Colonic mucosa (tissue), 4 donors: ENCODE measurements around the gene ADAT3. TPM values are rescaled to one million over a fixed set of nuclear protein-coding genes. Genes with fewer than 3 reads are reported as not detected.
A peak's percentile ranks its signal among the peaks of the same experiment; 100 is the strongest.
"Not testable (repeated sequence)": the region's sequence is repeated elsewhere in the genome, so short reads cannot be mapped to it uniquely, and the experiment has no call there.

ENCODE experiments used
- DNase-seq: peaks from one replicate; pipeline ENCODE4 v3.0.0-alpha.2; 2020
- H3K27ac ChIP-seq: fragments of 200-600 bp; one replicate; pipeline ENCODE4 v1.8.0; 2021
- H3K27me3 ChIP-seq: fragments of 200-600 bp; one replicate; pipeline ENCODE4 v1.8.0; 2021
- H3K36me3 ChIP-seq: fragments of 200-600 bp; one replicate; pipeline ENCODE4 v1.8.0; 2021
- H3K4me1 ChIP-seq: fragments of 200-600 bp; one replicate; pipeline ENCODE4 v1.8.0; 2021; ENCODE audit warnings: mild to moderate bottlenecking
- H3K4me3 ChIP-seq: fragments of 200-600 bp; one replicate; pipeline ENCODE4 v1.8.0; 2021
- H3K9ac ChIP-seq, 2 donors: one replicate each; pipeline ENCODE4 v1.7.0; 2013; ENCODE audit warnings: control low read depth in 2 of 2, low read depth in 2 of 2, low read length in 2 of 2
- H3K9me3 ChIP-seq: fragments of 200-600 bp; one replicate; pipeline ENCODE4 v1.8.0; 2021
- intact Hi-C: fragments of 100-400 bp; cut with DNase I; formaldehyde crosslinking; loops from one replicate; pipeline ENCODE4 v1.14.1; 2022
- total RNA-seq, 2 donors: library from RNA; stranded (reverse); fragmentation: NEBNext Ultra II Directional in 1 of 2; extraction: Animal tissue kit (Norgen Biotek cat#: 25700) in 1 of 2; gene quantifications; one replicate each; pipeline ENCODE4 v1.2.1, GENCODE V29; 2021
- TF ChIP-seq, protein P1 (sequence below): fragments of 200-600 bp; IDR thresholded peaks from one replicate; pipeline ENCODE4 v1.8.0; 2022; ENCODE audit warnings: antibody characterized with exemption, mild to moderate bottlenecking
- donor health status: healthy.
- donor health status: DM: no; HTN: no; CAD: no.
- donor health status: DM: no; HTN: no; CAD: no.

ADAT3 gene
- total RNA-seq, 2 donors from 2014 or later = 14.2 to 24.7 TPM

GRCh38 chr19:1875646-1876495 lies 29.3 kb upstream of the ADAT3 start:
- intact Hi-C loops = no loop called here
- Histone ChIP-seq H3K4me1 (peaks cover 8% of the 10 kb centered on the region), H3K27ac (peak overlapping the region; percentile 92), H3K9me3 (no peaks in the 10 kb centered on the region), H3K4me3 (peak overlapping the region; percentile 98), H3K9ac (peak overlapping the region; percentile 96), H3K27me3 (no peaks in the 10 kb centered on the region), H3K36me3 (no peaks in the 10 kb centered on the region)
- peak; percentile 95 for DNase-seq
- TF ChIP-seq, protein P1, sequence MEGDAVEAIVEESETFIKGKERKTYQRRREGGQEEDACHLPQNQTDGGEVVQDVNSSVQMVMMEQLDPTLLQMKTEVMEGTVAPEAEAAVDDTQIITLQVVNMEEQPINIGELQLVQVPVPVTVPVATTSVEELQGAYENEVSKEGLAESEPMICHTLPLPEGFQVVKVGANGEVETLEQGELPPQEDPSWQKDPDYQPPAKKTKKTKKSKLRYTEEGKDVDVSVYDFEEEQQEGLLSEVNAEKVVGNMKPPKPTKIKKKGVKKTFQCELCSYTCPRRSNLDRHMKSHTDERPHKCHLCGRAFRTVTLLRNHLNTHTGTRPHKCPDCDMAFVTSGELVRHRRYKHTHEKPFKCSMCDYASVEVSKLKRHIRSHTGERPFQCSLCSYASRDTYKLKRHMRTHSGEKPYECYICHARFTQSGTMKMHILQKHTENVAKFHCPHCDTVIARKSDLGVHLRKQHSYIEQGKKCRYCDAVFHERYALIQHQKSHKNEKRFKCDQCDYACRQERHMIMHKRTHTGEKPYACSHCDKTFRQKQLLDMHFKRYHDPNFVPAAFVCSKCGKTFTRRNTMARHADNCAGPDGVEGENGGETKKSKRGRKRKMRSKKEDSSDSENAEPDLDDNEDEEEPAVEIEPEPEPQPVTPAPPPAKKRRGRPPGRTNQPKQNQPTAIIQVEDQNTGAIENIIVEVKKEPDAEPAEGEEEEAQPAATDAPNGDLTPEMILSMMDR = no peak

DNA sequence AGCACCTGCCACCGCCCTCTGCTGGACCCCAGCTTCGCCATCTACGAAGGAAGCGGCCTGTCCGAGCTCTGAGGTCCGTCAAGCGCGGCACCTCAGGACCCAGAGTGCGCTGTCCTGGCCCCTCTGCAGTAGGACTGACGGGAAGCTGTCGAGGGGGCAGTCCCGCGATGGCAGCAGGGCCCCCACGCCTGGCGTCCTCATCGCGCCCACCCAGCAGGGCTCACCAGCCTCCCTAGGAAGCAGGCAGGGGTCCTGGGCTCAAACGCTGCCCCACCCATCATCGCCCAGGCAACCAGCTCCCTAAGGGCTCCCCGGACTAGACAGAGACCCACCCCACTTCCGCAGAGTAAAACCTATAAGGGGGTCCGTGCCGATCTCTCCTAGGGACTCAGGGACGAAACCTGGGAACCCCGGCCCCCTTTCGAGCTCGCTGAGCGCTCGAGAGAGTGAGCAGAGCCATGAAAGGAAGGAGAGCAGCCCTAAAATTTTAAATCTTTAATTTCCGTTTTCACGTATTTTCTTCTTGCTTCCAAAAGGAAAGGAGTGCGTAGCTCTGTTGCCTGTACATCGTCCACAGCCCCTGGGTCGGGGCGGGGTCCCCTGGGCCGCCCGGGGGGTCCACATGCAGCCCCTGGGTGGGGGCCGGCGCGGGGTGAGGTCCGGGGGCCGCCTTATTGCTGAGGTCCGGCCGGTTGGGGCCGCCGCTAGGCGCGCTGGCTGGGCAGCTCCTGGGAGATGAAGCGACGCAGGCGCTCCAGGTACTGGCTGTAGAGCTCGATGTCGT lies 28.5 kb upstream of the ADAT3 start:
- intact Hi-C loops, H3K4me1 ChIP-seq, H3K36me3 ChIP-seq, DNase-seq, H3K9me3 ChIP-seq, H3K27me3 ChIP-seq: not testable (repeated sequence)
- peak overlapping the region; percentile 98 for H3K4me3 ChIP-seq
- peak overlapping the region; percentile 71 to 96 for H3K9ac ChIP-seq
- peak overlapping the region; percentile 92 for H3K27ac ChIP-seq

DNA sequence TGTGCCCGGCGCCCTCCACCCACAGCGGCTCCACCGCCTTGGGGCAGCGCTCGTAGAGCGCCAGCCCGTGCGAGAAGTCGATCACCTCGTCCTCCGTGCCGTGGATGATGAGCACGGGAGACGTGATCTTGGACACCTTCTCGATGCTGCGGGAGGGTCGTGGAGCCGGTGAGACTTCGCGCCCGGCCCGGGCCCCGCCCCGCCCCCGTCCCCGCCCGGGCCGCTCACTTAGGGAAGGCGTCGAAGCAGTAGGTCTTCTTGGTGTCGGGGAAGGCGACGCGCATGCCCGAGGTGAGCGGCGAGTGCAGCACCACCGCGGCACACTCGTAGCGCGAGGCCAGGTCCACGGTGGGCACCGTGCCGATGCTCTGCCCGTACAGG lies 27.9 kb upstream of the ADAT3 start:
- H3K9ac ChIP-seq, intact Hi-C loops, H3K36me3 ChIP-seq, H3K4me1 ChIP-seq, H3K4me3 ChIP-seq, DNase-seq, H3K9me3 ChIP-seq, H3K27ac ChIP-seq, H3K27me3 ChIP-seq: not testable (repeated sequence)

GRCh38 chr19:1878583-1878982 lies 26.6 kb upstream of the ADAT3 start:
- DNase-seq, H3K27me3 ChIP-seq, H3K9me3 ChIP-seq, H3K27ac ChIP-seq, intact Hi-C loops, H3K4me3 ChIP-seq, H3K36me3 ChIP-seq, H3K9ac ChIP-seq: not testable (repeated sequence)
- H3K4me1 ChIP-seq = peaks cover 14% of the 10 kb centered on the region

DNA sequence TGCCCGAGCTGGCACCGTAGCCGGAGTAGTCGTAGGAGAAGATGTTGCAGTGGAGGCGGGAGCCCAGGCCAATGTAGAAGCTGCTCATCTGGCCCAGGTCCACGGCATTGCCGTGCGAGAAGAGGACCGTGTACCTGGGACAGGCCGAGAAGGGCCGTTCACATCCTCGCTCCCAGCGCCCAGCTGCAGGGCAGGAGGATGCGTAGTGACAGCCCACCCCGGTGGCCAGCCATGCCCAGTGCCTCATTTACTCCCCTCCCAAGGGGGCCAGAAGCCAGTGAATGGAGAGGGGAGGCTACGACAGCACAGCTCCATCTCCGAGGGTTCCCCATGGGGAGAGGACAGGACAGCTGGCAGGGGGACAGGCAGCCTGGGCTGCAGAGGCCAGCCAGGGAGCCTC lies 25.2 kb upstream of the ADAT3 start:
- DNase-seq, H3K36me3 ChIP-seq, H3K9me3 ChIP-seq, H3K27ac ChIP-seq, H3K4me3 ChIP-seq, intact Hi-C loops, H3K9ac ChIP-seq, H3K27me3 ChIP-seq: not testable (repeated sequence)
- H3K4me1 ChIP-seq = peaks cover 10% of the 10 kb centered on the region

DNA sequence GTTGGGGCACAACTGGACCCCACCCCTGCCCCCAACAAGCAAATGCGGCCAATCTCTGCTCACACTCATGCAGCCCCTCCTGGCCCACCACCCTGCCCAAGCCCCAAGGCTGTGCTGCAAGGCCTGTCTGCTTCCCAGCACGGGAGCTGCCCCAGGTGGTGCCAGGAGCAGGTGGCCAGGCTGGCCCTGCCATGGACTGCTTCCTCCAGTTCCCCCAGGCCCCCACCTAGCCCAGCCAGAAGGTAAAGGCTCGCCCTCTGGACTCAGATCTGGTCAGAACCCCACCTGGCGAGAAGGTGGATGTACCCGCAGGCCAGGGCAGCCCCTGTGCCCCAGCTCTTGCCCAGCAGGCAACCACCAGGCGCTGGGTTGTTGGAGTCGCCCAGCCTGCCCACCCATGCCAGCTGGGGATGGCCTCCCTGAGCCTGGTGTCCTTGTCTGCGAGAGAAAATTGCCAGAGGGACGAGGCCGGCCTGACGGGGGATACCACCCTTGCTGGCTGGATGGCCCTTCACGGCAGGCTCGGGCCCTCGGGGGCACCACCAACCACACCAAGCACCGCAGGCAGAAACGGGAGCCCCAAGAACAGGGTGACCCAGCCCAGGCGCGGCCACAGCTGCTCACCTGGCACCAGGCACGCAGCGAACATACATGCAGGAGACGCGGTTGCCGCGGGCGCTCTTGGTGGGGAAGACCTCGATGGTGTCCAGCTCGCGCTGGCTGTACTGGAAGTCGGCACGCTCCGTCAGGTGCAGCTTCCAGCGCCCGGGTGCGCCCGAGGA lies 24.4 kb upstream of the ADAT3 start:
- no peak overlapping the region for H3K4me3 ChIP-seq
- TF ChIP-seq, protein P1 = no peak
- no peaks in the 10 kb centered on the region for H3K27me3 ChIP-seq
- H3K4me1 ChIP-seq = peaks cover 10% of the 10 kb centered on the region
- H3K27ac ChIP-seq = no peak overlapping the region
- no peaks in the 10 kb centered on the region for H3K9me3 ChIP-seq
- DNase-seq = no peak
- intact Hi-C loops = no loop called here
- peak overlapping the region in 1 of 2 donors; percentile 35 for H3K9ac ChIP-seq
- no peaks in the 10 kb centered on the region for H3K36me3 ChIP-seq

- H3K27me3 ChIP-seq, H3K4me3 ChIP-seq, intact Hi-C loops, H3K9ac ChIP-seq, H3K36me3 ChIP-seq, DNase-seq, H3K9me3 ChIP-seq: not testable (repeated sequence)
- Histone ChIP-seq H3K27ac (peak overlapping the region; percentile 15), H3K4me1 (peaks cover 10% of the 10 kb centered on the region)
Measured at GRCh38 chr19:1881393-1882088, 23.7 kb upstream of the ADAT3 start.
